Lower lobe of right lung (tissue), 2 donors: ENCODE measurements around the gene ODC1. TPM values are rescaled to one million over a fixed set of nuclear protein-coding genes. Genes with fewer than 3 reads are reported as not detected.
"Not testable (repeated sequence)": the region's sequence is repeated elsewhere in the genome, so short reads cannot be mapped to it uniquely, and the experiment has no call there.

Source experiments
- ATAC-seq, 2 donors: fragments of 200-7000 bp; cut with Tn5 transposase; one replicate each; pipeline ENCODE4 v1.9.1; 2020 to 2022; ENCODE audit warnings: mild to moderate bottlenecking in 2 of 2, moderate library complexity in 2 of 2
- DNase-seq: peaks from one replicate; pipeline ENCODE4 v3.0.0-alpha.2; 2020
- H3K27ac ChIP-seq: fragments of 200-600 bp; one replicate; pipeline ENCODE4 v1.8.0; 2022
- H3K27me3 ChIP-seq: fragments of 200-600 bp; one replicate; pipeline ENCODE4 v1.8.0; 2022; ENCODE audit warnings: low read depth
- H3K36me3 ChIP-seq: fragments of 200-600 bp; one replicate; pipeline ENCODE4 v1.8.0; 2022; ENCODE audit warnings: mild to moderate bottlenecking
- H3K4me1 ChIP-seq: fragments of 200-600 bp; one replicate; pipeline ENCODE4 v1.8.0; 2022
- H3K4me3 ChIP-seq: fragments of 200-600 bp; one replicate; pipeline ENCODE4 v1.8.0; 2022; ENCODE audit warnings: mild to moderate bottlenecking
- H3K9me3 ChIP-seq: fragments of 200-600 bp; one replicate; pipeline ENCODE4 v1.8.0; 2022
- CTCF ChIP-seq: fragments of 200-600 bp; IDR thresholded peaks from one replicate; pipeline ENCODE4 v1.8.0; 2022; ENCODE audit warnings: antibody characterized with exemption, mild to moderate bottlenecking
- intact Hi-C: fragments of 100-400 bp; cut with DNase I; formaldehyde crosslinking; loops from one replicate; pipeline ENCODE4 v1.11.0; 2022
- total RNA-seq: library from RNA; stranded (reverse); fragmentation: NEBNext Ultra II Directional; extraction: Animal tissue kit (Norgen Biotek cat#: 25700); gene quantifications from one replicate; pipeline ENCODE4 v1.2.1, GENCODE V29; 2021
- donor health status: DM: no; HTN: yes; CAD: no; lungs with severe emphysema.

ODC1 gene
- total RNA-seq, 1 donor from 2014 or later = 30.1 TPM

GRCh38 chr2:10444463-10444862, 3.7 kb downstream of the ODC1 start:
- intact Hi-C loops = no loop called here
- Histone ChIP-seq H3K27me3 (no peaks in the 10 kb centered on the region), H3K9me3 (no peaks in the 10 kb centered on the region), H3K36me3 (peaks cover 55% of the 10 kb centered on the region), H3K4me3 (no peak overlapping the region), H3K4me1 (peaks cover 30% of the 10 kb centered on the region), H3K27ac (no peak overlapping the region)
- ATAC-seq = no peak
- no peak for DNase-seq
- TF ChIP-seq CTCF = no peak

- H3K27ac ChIP-seq, ATAC-seq, H3K27me3 ChIP-seq, intact Hi-C loops, H3K9me3 ChIP-seq, DNase-seq, H3K4me3 ChIP-seq: not testable (repeated sequence)
- Histone ChIP-seq H3K36me3 (peaks cover 61% of the 10 kb centered on the region), H3K4me1 (peaks cover 22% of the 10 kb centered on the region)
Observed at GRCh38 chr2:10442469-10443126, 5.5 kb downstream of the ODC1 start.

- intact Hi-C loops = no loop called here
- H3K4me1 ChIP-seq = peaks cover 15% of the 10 kb centered on the region
- TF ChIP-seq CTCF = no peak
- H3K36me3 ChIP-seq = peaks cover 61% of the 10 kb centered on the region
- ATAC-seq = no peak
- no peak overlapping the region for H3K27ac ChIP-seq
- H3K4me3 ChIP-seq = no peak overlapping the region
- DNase-seq = no peak
- H3K27me3 ChIP-seq = no peaks in the 10 kb centered on the region
- H3K9me3 ChIP-seq = no peaks in the 10 kb centered on the region
Observed at GRCh38 chr2:10441948-10442347, 6.2 kb downstream of the ODC1 start.

- DNase-seq (no peak), ATAC-seq (no peak)
- no peak overlapping the region for H3K27ac ChIP-seq
- peaks cover 4% of the 10 kb centered on the region for H3K4me1 ChIP-seq
- TF ChIP-seq CTCF = no peak
- peaks cover 61% of the 10 kb centered on the region for H3K36me3 ChIP-seq
- no peaks in the 10 kb centered on the region for H3K27me3 ChIP-seq
- H3K9me3 ChIP-seq = no peaks in the 10 kb centered on the region
- H3K4me3 ChIP-seq = no peak overlapping the region
- intact Hi-C loops = no loop called here
Observed at GRCh38 chr2:10440736-10441135, 7.4 kb downstream of the ODC1 start.

GRCh38 chr2:10439971-10440370, 8.2 kb downstream of the ODC1 start:
- Histone ChIP-seq H3K9me3 (no peaks in the 10 kb centered on the region), H3K36me3 (peaks cover 61% of the 10 kb centered on the region), H3K27ac (no peak overlapping the region), H3K27me3 (no peaks in the 10 kb centered on the region), H3K4me1 (no peaks in the 10 kb centered on the region), H3K4me3 (no peak overlapping the region)
- TF ChIP-seq CTCF = no peak
- DNase-seq = no peak
- no peak for ATAC-seq
- intact Hi-C loops = loop anchor here (5.0 kb wide), 1 partner anchor 318 kb away; the partner anchor contains the start of gene RRM2

- ATAC-seq = no peak
- peaks cover 55% of the 10 kb centered on the region for H3K36me3 ChIP-seq
Observed at GRCh38 chr2:10439185-10439879, 8.8 kb downstream of the ODC1 start.

More at GRCh38 chr2:10439185-10439879, 8.8 kb downstream of the ODC1 start:
- no peak for TF ChIP-seq CTCF
- Histone ChIP-seq H3K9me3 (no peaks in the 10 kb centered on the region), H3K4me3 (no peak overlapping the region), H3K4me1 (no peaks in the 10 kb centered on the region), H3K27me3 (no peaks in the 10 kb centered on the region), H3K27ac (no peak overlapping the region)
- intact Hi-C loops = loop anchor here (5.0 kb wide), 1 partner anchor 317 kb away; the partner anchor contains the start of gene RRM2
- DNase-seq = no peak
